Endothelial cell of umbilical vein (primary cell): Measurements from ENCODE around the gene ABHD17A. TPM values are rescaled to one million over a fixed set of nuclear protein-coding genes. Genes with fewer than 3 reads are reported as not detected.

Source experiments
- BruUV-seq: library from RNA; stranded (reverse); fragments of 400-500 nt; replicated peaks from 2 replicates; lab custom pipeline; 2021; lab: Mats Ljungman, UMichigan
- CTCF ChIA-PET: fragments of 300-600, 350-600 bp; sonication (Branson Sonifier 250); formaldehyde crosslinking; loops from one replicate; lab custom pipeline; 2021; ENCODE audit warnings: antibody characterized with exemption, inconsistent platforms; lab: Charles Lee
- POLR2A ChIA-PET: fragments of 300-600, 350-600 bp; sonication (Branson Sonifier 250); formaldehyde crosslinking; loops from one replicate; lab custom pipeline; 2021; ENCODE audit warnings: antibody characterized with exemption, inconsistent platforms; lab: Charles Lee
- DNase-seq: peaks from one replicate; pipeline ENCODE4 v3.0.0-alpha.2; 2011; ENCODE audit warnings: low read depth, low spot score
- FAIRE-seq: peaks from 2 replicates; lab custom pipeline; 2011; peaks lifted over from hg19 to GRCh38; lab: Jason Lieb, UNC
- H2AFZ ChIP-seq: 2 replicates; pipeline ENCODE4 v1.6.0; 2012; ENCODE audit warnings: low read depth, low read length, control low read depth, inconsistent platforms
- H3K27ac ChIP-seq: 2 replicates; pipeline ENCODE4 v1.5.1; 2011; ENCODE audit warnings: low read depth, mild to moderate bottlenecking, control low read depth, low read length, moderate library complexity; ENCODE audit not compliant: insufficient read depth
- H3K27me3 ChIP-seq, 2 experiments: 2 replicates each; pipeline versions ENCODE4 v1.6.0 to v1.6.1; 2011; ENCODE audit warnings: low read length in 2 of 2, mixed read lengths in 1 of 2; ENCODE audit not compliant: control insufficient read depth in 2 of 2, insufficient read depth in 2 of 2
- H3K36me3 ChIP-seq, 2 experiments: 2 replicates in 1 of 2; 3 replicates in 1 of 2; pipeline ENCODE4 v1.5.1; 2011; ENCODE audit warnings: low read length in 2 of 2, mild to moderate bottlenecking in 1 of 2, moderate library complexity in 1 of 2; ENCODE audit not compliant: control insufficient read depth in 2 of 2, insufficient read depth in 2 of 2; ENCODE audit errors: extremely low read depth in 1 of 2
- H3K4me1 ChIP-seq: 3 replicates; pipeline ENCODE4 v1.5.1; 2011; ENCODE audit warnings: mild to moderate bottlenecking, low read length; ENCODE audit not compliant: control insufficient read depth, insufficient read depth; ENCODE audit errors: extremely low read depth
- H3K4me2 ChIP-seq: 2 replicates; pipeline ENCODE4 v1.6.1; 2011; ENCODE audit warnings: low read length, control low read depth, mixed read lengths; ENCODE audit not compliant: insufficient read depth
- H3K4me3 ChIP-seq, 3 experiments: fragments of 200-600 bp in 1 of 3; sonication (generic), shearing (Covaris generic) in 1 of 3; replicated peaks in 1 of 3; 2 replicates each; pipeline ENCODE4 v1.5.1; 2011 to 2016; ENCODE audit warnings: control low read depth in 3 of 3, low read length in 3 of 3, mild to moderate bottlenecking in 2 of 3, inconsistent platforms in 1 of 3, low read depth in 1 of 3, moderate library complexity in 1 of 3; ENCODE audit not compliant: insufficient read depth in 1 of 3
- H3K79me2 ChIP-seq: 2 replicates; pipeline ENCODE4 v1.6.0; 2012; ENCODE audit warnings: low read length, inconsistent platforms; ENCODE audit not compliant: control insufficient read depth, insufficient read depth
- H3K9ac ChIP-seq: replicated peaks from 2 replicates; pipeline ENCODE3; 2011; ENCODE audit warnings: low read length, control low read depth; ENCODE audit not compliant: insufficient read depth; ENCODE audit errors: extremely low read depth
- H3K9me1 ChIP-seq: replicated peaks from 3 replicates; pipeline ENCODE4 v1.6.0; 2011; ENCODE audit warnings: mild to moderate bottlenecking, low read length; ENCODE audit not compliant: control insufficient read depth, insufficient read depth; ENCODE audit errors: extremely low read depth
- H3K9me3 ChIP-seq: replicated peaks from 2 replicates; pipeline ENCODE4 v1.5.1; 2012; ENCODE audit warnings: low read length, inconsistent platforms; ENCODE audit not compliant: control insufficient read depth, insufficient read depth
- H4K20me1 ChIP-seq: replicated peaks from 2 replicates; pipeline ENCODE3; 2011; ENCODE audit warnings: mild to moderate bottlenecking, low read length; ENCODE audit not compliant: control insufficient read depth, insufficient read depth; ENCODE audit errors: extremely low read depth
- CTCF ChIP-seq, 2 donors: IDR thresholded peaks; 1 replicate in 1 of 2; 2 replicates in 1 of 2; pipeline ENCODE4 v1.5.1; 2011; ENCODE audit warnings: low read length in 2 of 2, mild to moderate bottlenecking in 2 of 2, moderate library complexity in 2 of 2, control low read depth in 1 of 2, inconsistent platforms in 1 of 2, low read depth in 1 of 2; ENCODE audit not compliant: insufficient read depth in 1 of 2; ENCODE audit errors: extremely low read depth in 1 of 2
- EZH2 ChIP-seq: IDR thresholded peaks from 2 replicates; pipeline ENCODE4 v1.6.1; 2012; ENCODE audit warnings: borderline replicate concordance, low read depth, mild to moderate bottlenecking, moderate library complexity, low read length, inconsistent platforms; ENCODE audit not compliant: severe bottlenecking
- FOS ChIP-seq: IDR thresholded peaks from 2 replicates; pipeline ENCODE4 v1.6.1; 2011; ENCODE audit warnings: mild to moderate bottlenecking, low read length, moderate library complexity, borderline replicate concordance; ENCODE audit not compliant: insufficient read depth
- GATA2 ChIP-seq: IDR thresholded peaks from 2 replicates; pipeline ENCODE4 v1.7.0; 2011; ENCODE audit warnings: low read depth, mild to moderate bottlenecking, moderate library complexity, mixed read lengths, low read length; ENCODE audit not compliant: insufficient read length, insufficient read depth
- JUN ChIP-seq: IDR thresholded peaks from 2 replicates; pipeline ENCODE4 v1.6.1; 2011; ENCODE audit warnings: borderline replicate concordance, low read depth; ENCODE audit not compliant: insufficient read length, insufficient read depth
- MAX ChIP-seq: IDR thresholded peaks from 2 replicates; pipeline ENCODE4 v1.6.1; 2011; ENCODE audit not compliant: insufficient read depth, insufficient read length
- MYC ChIP-seq: IDR thresholded peaks from one replicate; pipeline ENCODE4 v1.6.1; 2011; ENCODE audit warnings: mild to moderate bottlenecking, low read depth, low read length
- POLR2A ChIP-seq: IDR thresholded peaks from 2 replicates; pipeline ENCODE4 v1.6.1; 2012; ENCODE audit warnings: low read depth, mild to moderate bottlenecking, control low read depth, low read length
- POLR2AphosphoS5 ChIP-seq: IDR thresholded peaks from 2 replicates; pipeline ENCODE4 v1.6.1; 2012; ENCODE audit warnings: low read depth, mild to moderate bottlenecking, control low read depth, low read length, moderate library complexity; ENCODE audit not compliant: insufficient read depth
- dilution Hi-C: fragments of 300-500 bp; cut with MboI; formaldehyde crosslinking; loops from one replicate; pipeline ENCODE4 v1.15.0; 2019; ENCODE audit warnings: low sequenced_read_pairs; ENCODE audit not compliant: extremely low pct_ligation_motif_present
- intact Hi-C: fragments of 100-400 bp; cut with micrococcal nuclease; formaldehyde crosslinking; loops from one replicate; pipeline ENCODE4 v1.10.0; 2022
- polyA plus RNA-seq, 4 experiments: library from polyadenylated mRNA; depleted of rRNA in 3 of 4; stranded (reverse) in 3 of 4; unstranded in 1 of 4; fragments of >200 nt; gene quantifications; 2 replicates each; pipeline versions ENCODE4 v1.2.1 to v1.2.3, GENCODE V29; 2011 to 2012; ENCODE audit warnings: missing spikeins in 1 of 4
- total RNA-seq: library from RNA; stranded (reverse); gene quantifications from 2 replicates; pipeline ENCODE4 v1.2.3, GENCODE V29; 2021

ABHD17A gene
- total and polyA plus RNA-seq, 2 donors (not counting 3 experiments of a cell fraction or from before 2014, with no cell fraction given), result 89.8 to 143 TPM

GRCh38 chr19:1920644-1921043 is 35.3 kb upstream of the ABHD17A start:
- Histone ChIP-seq H3K9ac (no peak overlapping the region), H3K79me2 (no peaks in the 10 kb centered on the region), H3K4me2 (no peak overlapping the region), H3K27ac (no peak overlapping the region), H4K20me1 (no peaks in the 10 kb centered on the region), H3K9me3 (no peaks in the 10 kb centered on the region), H3K9me1 (no peaks in the 10 kb centered on the region), H3K4me1 (no peaks in the 10 kb centered on the region), H3K36me3 (peaks cover 5 to 32% of the 10 kb centered on the region in 2 experiments), H2AFZ (no peak overlapping the region), H3K27me3 (no peaks in the 10 kb centered on the region), H3K4me3 (no peak overlapping the region)
- intact Hi-C loops (no loop called here), dilution Hi-C loops (no loop called here)
- CTCF ChIA-PET, result interaction anchor here (0.6 to 1.5 kb wide), 5 partner anchors 8 to 160 kb away, joined by 3 to 5 read pairs (median 4); no protein-coding TSS in a partner anchor
- POLR2A ChIA-PET, result no interaction called here
- DNase-seq (no peak), FAIRE-seq (no peak)
- TF ChIP-seq POLR2AphosphoS5 (no peak), GATA2 (no peak), MAX (no peak), FOS (no peak), JUN (no peak), POLR2A (no peak), EZH2 (no peak), MYC (no peak), CTCF (IDR thresholded peaks at IDR 0.05; ENCODE audit: extremely low read depth in 1 of 2, insufficient read depth in 1 of 2, low read depth in 1 of 2, low read length in 2 of 2) (no peak)
- BruUV-seq, result no TSS peak
